GM23338 (cell line): ENCODE results near the gene SMIM7. TPM values are rescaled to one million over a fixed set of nuclear protein-coding genes. Genes with fewer than 3 reads are reported as not detected.

ENCODE experiments used
- ATAC-seq: fragments of 200-7000 bp; cut with Tn5 transposase; 3 replicates; pipeline ENCODE4 v1.9.1; 2020
- DNase-seq: peaks from one replicate; pipeline ENCODE4 v3.0.0-alpha.2; 2015; ENCODE audit warnings: low spot score
- H2AFZ ChIP-seq: fragments of 200-600 bp; sonication (generic); 2 replicates; pipeline ENCODE4 v1.8.0; 2016; ENCODE audit warnings: antibody characterized with exemption, mild to moderate bottlenecking, moderate library complexity
- H3F3A ChIP-seq: fragments of 200-600 bp; sonication (generic); replicated peaks from 2 replicates; pipeline ENCODE4 v1.8.0; 2017; ENCODE audit warnings: antibody characterized with exemption, mixed run types, low read depth
- H3K27ac ChIP-seq: fragments of 200-600 bp; sonication (generic); 2 replicates; pipeline ENCODE4 v1.6.1; 2016; ENCODE audit warnings: low read depth
- H3K27me3 ChIP-seq: fragments of 200-600 bp; sonication (generic); 2 replicates; pipeline ENCODE4 v1.8.0; 2016; ENCODE audit warnings: mild to moderate bottlenecking, mixed run types, moderate library complexity; ENCODE audit not compliant: insufficient read depth
- H3K36me3 ChIP-seq: fragments of 200-600 bp; sonication (generic); 2 replicates; pipeline ENCODE4 v1.8.0; 2016; ENCODE audit warnings: mild to moderate bottlenecking; ENCODE audit not compliant: insufficient read depth
- H3K4me1 ChIP-seq: fragments of 200-600 bp; sonication (generic); 2 replicates; pipeline ENCODE4 v1.8.0; 2016; ENCODE audit warnings: mild to moderate bottlenecking, moderate library complexity; ENCODE audit not compliant: insufficient read depth
- H3K4me2 ChIP-seq: fragments of 200-600 bp; sonication (generic); 2 replicates; pipeline ENCODE4 v1.7.1; 2017; ENCODE audit warnings: mixed run types
- H3K4me3 ChIP-seq: fragments of 200-600 bp; sonication (generic); 2 replicates; pipeline ENCODE4 v1.6.1; 2016; ENCODE audit warnings: mixed run types
- H3K79me2 ChIP-seq: fragments of 200-600 bp; sonication (generic); replicated peaks from 2 replicates; pipeline ENCODE4 v1.8.0; 2017; ENCODE audit warnings: mild to moderate bottlenecking; ENCODE audit not compliant: insufficient read depth
- H3K9me2 ChIP-seq: fragments of 200-600 bp; sonication (generic); 2 replicates; pipeline ENCODE4 v1.8.0; 2017; ENCODE audit not compliant: insufficient read depth
- H4K20me1 ChIP-seq: fragments of 200-600 bp; sonication (generic); replicated peaks from 2 replicates; pipeline ENCODE4 v1.8.0; 2017; ENCODE audit warnings: mild to moderate bottlenecking; ENCODE audit not compliant: insufficient read depth
- H3K27ac Mint-ChIP-seq: 2 replicates; pipeline ENCODE4 v1.8.0; 2020; ENCODE audit warnings: inconsistent platforms, mild to moderate bottlenecking, moderate library complexity, mixed read lengths
- H3K27me3 Mint-ChIP-seq: 3 replicates; pipeline ENCODE4 v1.8.0; 2022; ENCODE audit warnings: low read depth, mild to moderate bottlenecking, moderate library complexity, mixed read lengths, inconsistent platforms; ENCODE audit not compliant: insufficient read depth, poor library complexity
- H3K36me3 Mint-ChIP-seq: 3 replicates; pipeline ENCODE4 v1.8.0; 2021; ENCODE audit warnings: low read depth, mild to moderate bottlenecking, inconsistent platforms, moderate library complexity, mixed read lengths
- H3K4me1 Mint-ChIP-seq: 3 replicates; pipeline ENCODE4 v1.8.0; 2020; ENCODE audit warnings: mild to moderate bottlenecking, inconsistent platforms, mixed read lengths
- H3K4me3 Mint-ChIP-seq: 3 replicates; pipeline ENCODE4 v1.8.0; 2021; ENCODE audit warnings: moderate library complexity, mild to moderate bottlenecking, inconsistent platforms, mixed read lengths
- H3K9me3 Mint-ChIP-seq: 3 replicates; pipeline ENCODE4 v1.8.0; 2020; ENCODE audit warnings: moderate library complexity, mild to moderate bottlenecking, inconsistent platforms, mixed read lengths
- CREB1 ChIP-seq: fragments of 250-450 bp; sonication (Bioruptor Pico); IDR thresholded peaks from 2 replicates; pipeline ENCODE4 v1.5.0; 2020; ENCODE audit warnings: low read depth, mild to moderate bottlenecking, moderate library complexity
- CTCF ChIP-seq, 2 experiments: fragments of 200-600 bp in 1 of 2; sonication (generic) in 1 of 2; conservative IDR thresholded peaks; 2 replicates each; pipeline versions ENCODE4 v1.5.1 to v1.6.1; 2016 to 2017; ENCODE audit warnings: antibody characterized with exemption in 2 of 2, low read depth in 2 of 2, mild to moderate bottlenecking in 2 of 2, moderate library complexity in 1 of 2
- ETS1 ChIP-seq: IDR thresholded peaks from 2 replicates; pipeline ENCODE4 v1.6.1; 2016; ENCODE audit warnings: antibody characterized with exemption
- EZH2 ChIP-seq: fragments of 200-600 bp; sonication (generic); IDR thresholded peaks from one replicate; pipeline ENCODE4 v1.8.0; 2017; ENCODE audit warnings: antibody characterized with exemption, mild to moderate bottlenecking, low read depth; ENCODE audit not compliant: unreplicated experiment
- JUNB ChIP-seq: IDR thresholded peaks from one replicate; pipeline ENCODE4 v1.6.1; 2016; ENCODE audit warnings: antibody characterized with exemption; ENCODE audit not compliant: unreplicated experiment
- NANOG ChIP-seq: IDR thresholded peaks from 2 replicates; pipeline ENCODE4 v1.6.1; 2016; ENCODE audit warnings: antibody characterized with exemption, borderline replicate concordance
- POLR2AphosphoS5 ChIP-seq: IDR thresholded peaks from 2 replicates; pipeline ENCODE4 v1.6.1; 2016; ENCODE audit warnings: antibody characterized with exemption, low read depth
- REST ChIP-seq: IDR thresholded peaks from one replicate; pipeline ENCODE4 v1.6.1; 2018; ENCODE audit warnings: antibody characterized with exemption; ENCODE audit not compliant: unreplicated experiment
- STAT1 ChIP-seq: IDR thresholded peaks from one replicate; pipeline ENCODE4 v1.6.1; 2016; ENCODE audit warnings: antibody characterized with exemption; ENCODE audit not compliant: unreplicated experiment
- ZNF114 ChIP-seq: fragments of 250-450 bp; sonication (Bioruptor Pico); IDR thresholded peaks from 2 replicates; pipeline ENCODE4 v1.5.0; 2020; ENCODE audit warnings: mild to moderate bottlenecking, moderate library complexity
- ZNF331 ChIP-seq: fragments of 250-450 bp; sonication (Bioruptor Pico); IDR thresholded peaks from 2 replicates; pipeline ENCODE4 v1.5.0; 2020; ENCODE audit warnings: low read depth, mild to moderate bottlenecking, moderate library complexity
- polyA plus RNA-seq: library from polyadenylated mRNA; unstranded; fragments of >200 nt; fragmentation: Nextera tagmentation; extraction: Ambion mirVana; gene quantifications from 2 replicates; pipeline ENCODE4 v1.2.1, GENCODE V29; 2016
- total RNA-seq: library from RNA; depleted of rRNA; stranded (reverse); fragments of >200 nt; shearing (Covaris generic); gene quantifications from 2 replicates; pipeline ENCODE4 v1.2.3, GENCODE V29; 2014
- TF ChIP-seq, protein P1 (sequence below): fragments of 250-450 bp; sonication (Bioruptor Pico); IDR thresholded peaks from 2 replicates; pipeline ENCODE4 v1.5.0; 2020; ENCODE audit warnings: mild to moderate bottlenecking, moderate library complexity

SMIM7 gene
- total and polyA plus RNA-seq, 2 experiments from 2014 or later = 81.7 to 84.5 TPM

GRCh38 chr19:16659832-16660708 is at the start of gene SMIM7 (continued):
- no peak for TF ChIP-seq STAT1

GRCh38 chr19:16703677-16704076 is 43.7 kb upstream of the SMIM7 start:
- no peak overlapping the region for H2AFZ ChIP-seq
- H3K4me2 ChIP-seq = no peak overlapping the region
- no peaks in the 10 kb centered on the region for H4K20me1 ChIP-seq
- no peaks in the 10 kb centered on the region for H3K9me3 Mint-ChIP-seq
- DNase-seq = no peak
- H3K27ac ChIP-seq = no peak overlapping the region
- no peak overlapping the region for H3K4me3 ChIP-seq
- H3K27me3 Mint-ChIP-seq = peaks cover 5% of the 10 kb centered on the region
- no peak for ATAC-seq
- no peaks in the 10 kb centered on the region for H3F3A ChIP-seq
- no peaks in the 10 kb centered on the region for H3K4me1 Mint-ChIP-seq
- H3K36me3 ChIP-seq = no peaks in the 10 kb centered on the region
- H3K4me1 ChIP-seq = no peaks in the 10 kb centered on the region
- no peak overlapping the region for H3K27ac Mint-ChIP-seq
- no peaks in the 10 kb centered on the region for H3K9me2 ChIP-seq
- no peaks in the 10 kb centered on the region for H3K27me3 ChIP-seq
- H3K79me2 ChIP-seq = no peaks in the 10 kb centered on the region
- no peak overlapping the region for H3K4me3 Mint-ChIP-seq
- no peaks in the 10 kb centered on the region for H3K36me3 Mint-ChIP-seq
- TF ChIP-seq NANOG = no peak
- no peak for TF ChIP-seq JUNB
- TF ChIP-seq POLR2AphosphoS5 = no peak
- TF ChIP-seq, protein P1, sequence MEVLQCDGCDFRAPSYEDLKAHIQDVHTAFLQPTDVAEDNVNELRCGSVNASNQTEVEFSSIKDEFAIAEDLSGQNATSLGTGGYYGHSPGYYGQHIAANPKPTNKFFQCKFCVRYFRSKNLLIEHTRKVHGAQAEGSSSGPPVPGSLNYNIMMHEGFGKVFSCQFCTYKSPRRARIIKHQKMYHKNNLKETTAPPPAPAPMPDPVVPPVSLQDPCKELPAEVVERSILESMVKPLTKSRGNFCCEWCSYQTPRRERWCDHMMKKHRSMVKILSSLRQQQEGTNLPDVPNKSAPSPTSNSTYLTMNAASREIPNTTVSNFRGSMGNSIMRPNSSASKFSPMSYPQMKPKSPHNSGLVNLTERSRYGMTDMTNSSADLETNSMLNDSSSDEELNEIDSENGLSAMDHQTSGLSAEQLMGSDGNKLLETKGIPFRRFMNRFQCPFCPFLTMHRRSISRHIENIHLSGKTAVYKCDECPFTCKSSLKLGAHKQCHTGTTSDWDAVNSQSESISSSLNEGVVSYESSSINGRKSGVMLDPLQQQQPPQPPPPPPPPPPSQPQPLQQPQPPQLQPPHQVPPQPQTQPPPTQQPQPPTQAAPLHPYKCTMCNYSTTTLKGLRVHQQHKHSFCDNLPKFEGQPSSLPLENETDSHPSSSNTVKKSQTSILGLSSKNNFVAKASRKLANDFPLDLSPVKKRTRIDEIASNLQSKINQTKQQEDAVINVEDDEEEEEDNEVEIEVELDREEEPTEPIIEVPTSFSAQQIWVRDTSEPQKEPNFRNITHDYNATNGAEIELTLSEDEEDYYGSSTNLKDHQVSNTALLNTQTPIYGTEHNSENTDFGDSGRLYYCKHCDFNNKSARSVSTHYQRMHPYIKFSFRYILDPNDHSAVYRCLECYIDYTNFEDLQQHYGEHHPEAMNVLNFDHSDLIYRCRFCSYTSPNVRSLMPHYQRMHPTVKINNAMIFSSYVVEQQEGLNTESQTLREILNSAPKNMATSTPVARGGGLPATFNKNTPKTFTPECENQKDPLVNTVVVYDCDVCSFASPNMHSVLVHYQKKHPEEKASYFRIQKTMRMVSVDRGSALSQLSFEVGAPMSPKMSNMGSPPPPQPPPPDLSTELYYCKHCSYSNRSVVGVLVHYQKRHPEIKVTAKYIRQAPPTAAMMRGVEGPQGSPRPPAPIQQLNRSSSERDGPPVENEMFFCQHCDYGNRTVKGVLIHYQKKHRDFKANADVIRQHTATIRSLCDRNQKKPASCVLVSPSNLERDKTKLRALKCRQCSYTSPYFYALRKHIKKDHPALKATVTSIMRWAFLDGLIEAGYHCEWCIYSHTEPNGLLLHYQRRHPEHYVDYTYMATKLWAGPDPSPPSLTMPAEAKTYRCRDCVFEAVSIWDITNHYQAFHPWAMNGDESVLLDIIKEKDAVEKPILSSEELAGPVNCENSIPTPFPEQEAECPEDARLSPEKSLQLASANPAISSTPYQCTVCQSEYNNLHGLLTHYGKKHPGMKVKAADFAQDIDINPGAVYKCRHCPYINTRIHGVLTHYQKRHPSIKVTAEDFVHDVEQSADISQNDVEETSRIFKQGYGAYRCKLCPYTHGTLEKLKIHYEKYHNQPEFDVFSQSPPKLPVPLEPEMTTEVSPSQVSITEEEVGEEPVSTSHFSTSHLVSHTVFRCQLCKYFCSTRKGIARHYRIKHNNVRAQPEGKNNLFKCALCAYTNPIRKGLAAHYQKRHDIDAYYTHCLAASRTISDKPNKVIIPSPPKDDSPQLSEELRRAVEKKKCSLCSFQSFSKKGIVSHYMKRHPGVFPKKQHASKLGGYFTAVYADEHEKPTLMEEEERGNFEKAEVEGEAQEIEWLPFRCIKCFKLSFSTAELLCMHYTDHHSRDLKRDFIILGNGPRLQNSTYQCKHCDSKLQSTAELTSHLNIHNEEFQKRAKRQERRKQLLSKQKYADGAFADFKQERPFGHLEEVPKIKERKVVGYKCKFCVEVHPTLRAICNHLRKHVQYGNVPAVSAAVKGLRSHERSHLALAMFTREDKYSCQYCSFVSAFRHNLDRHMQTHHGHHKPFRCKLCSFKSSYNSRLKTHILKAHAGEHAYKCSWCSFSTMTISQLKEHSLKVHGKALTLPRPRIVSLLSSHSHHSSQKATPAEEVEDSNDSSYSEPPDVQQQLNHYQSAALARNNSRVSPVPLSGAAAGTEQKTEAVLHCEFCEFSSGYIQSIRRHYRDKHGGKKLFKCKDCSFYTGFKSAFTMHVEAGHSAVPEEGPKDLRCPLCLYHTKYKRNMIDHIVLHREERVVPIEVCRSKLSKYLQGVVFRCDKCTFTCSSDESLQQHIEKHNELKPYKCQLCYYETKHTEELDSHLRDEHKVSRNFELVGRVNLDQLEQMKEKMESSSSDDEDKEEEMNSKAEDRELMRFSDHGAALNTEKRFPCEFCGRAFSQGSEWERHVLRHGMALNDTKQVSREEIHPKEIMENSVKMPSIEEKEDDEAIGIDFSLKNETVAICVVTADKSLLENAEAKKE (CRISPR knock-in tag) = no peak
- no peak for TF ChIP-seq REST
- no peak for TF ChIP-seq CTCF (conservative IDR thresholded peaks at IDR 0.05; ENCODE audit: low read depth in 2 of 2)
- no peak for TF ChIP-seq ZNF114 (CRISPR knock-in tag)
- TF ChIP-seq EZH2 = no peak
- TF ChIP-seq CREB1 = no peak
- TF ChIP-seq ETS1 = no peak
- no peak for TF ChIP-seq STAT1
- TF ChIP-seq ZNF331 (CRISPR knock-in tag) = no peak
